HG03175 (cell line): ENCODE measurements around the gene SLC29A4.
"Not testable (repeated sequence)": the region's sequence is repeated elsewhere in the genome, so short reads cannot be mapped to it uniquely, and the experiment has no call there.

ENCODE experiments used
- ATAC-seq: cut with Tn5 transposase; IDR thresholded peaks from one replicate; pipeline ENCODE4 v1.9.1; 2021; ENCODE audit warnings: mild to moderate bottlenecking, moderate library complexity; ENCODE audit not compliant: unreplicated experiment

SLC29A4 gene

GRCh38 chr7:5320802-5321396, 38.2 kb downstream of the SLC29A4 start:
- no peak for ATAC-seq

- ATAC-seq = no peak
These were observed 40.1 kb downstream of the SLC29A4 start for GRCh38 chr7:5322621-5323410.

GRCh38 chr7:5323800-5324781, 41.3 kb downstream of the SLC29A4 start:
- ATAC-seq = not testable (repeated sequence)

DNA sequence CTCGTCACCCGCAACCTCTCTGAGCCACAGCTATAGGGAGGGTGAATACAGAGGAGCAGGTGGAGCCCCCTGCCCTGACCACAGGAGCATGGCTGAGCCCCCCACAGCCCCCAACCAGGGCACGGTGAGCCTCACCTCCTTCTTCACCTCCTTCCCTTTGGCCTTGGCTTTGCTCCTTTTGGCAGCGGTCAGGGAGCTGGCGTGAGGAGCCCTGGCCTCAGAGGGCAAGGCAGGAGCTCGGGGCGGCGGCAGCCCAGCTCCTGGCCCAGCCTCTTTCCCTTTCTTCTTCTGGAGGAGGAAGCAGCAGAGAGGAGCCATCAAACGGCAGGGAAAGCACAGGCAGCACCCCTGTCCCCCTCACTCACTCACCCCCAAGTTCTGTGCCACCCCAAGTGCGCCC, 42.2 kb downstream of the SLC29A4 start:
- no peak for ATAC-seq

DNA sequence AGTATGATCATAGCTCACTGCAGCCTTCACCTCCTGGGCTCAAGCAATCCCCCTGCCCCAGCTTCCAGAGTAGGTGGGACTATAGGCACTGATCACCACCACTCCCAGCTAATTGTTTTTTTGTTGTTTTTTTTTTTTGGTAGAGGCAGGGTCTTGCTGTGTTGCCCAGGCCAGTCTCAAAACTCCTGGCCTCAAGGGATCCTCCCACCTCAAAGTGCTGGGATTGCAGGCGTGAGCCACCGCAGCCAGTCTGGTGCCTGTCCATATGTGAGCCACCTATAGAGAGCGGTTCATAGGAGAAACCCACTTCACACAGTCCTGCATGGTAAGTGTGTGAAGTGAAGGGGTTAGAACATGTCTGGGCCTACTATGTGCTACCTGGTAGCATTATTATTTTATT, 47.5 kb downstream of the SLC29A4 start:
- no peak for ATAC-seq

DNA sequence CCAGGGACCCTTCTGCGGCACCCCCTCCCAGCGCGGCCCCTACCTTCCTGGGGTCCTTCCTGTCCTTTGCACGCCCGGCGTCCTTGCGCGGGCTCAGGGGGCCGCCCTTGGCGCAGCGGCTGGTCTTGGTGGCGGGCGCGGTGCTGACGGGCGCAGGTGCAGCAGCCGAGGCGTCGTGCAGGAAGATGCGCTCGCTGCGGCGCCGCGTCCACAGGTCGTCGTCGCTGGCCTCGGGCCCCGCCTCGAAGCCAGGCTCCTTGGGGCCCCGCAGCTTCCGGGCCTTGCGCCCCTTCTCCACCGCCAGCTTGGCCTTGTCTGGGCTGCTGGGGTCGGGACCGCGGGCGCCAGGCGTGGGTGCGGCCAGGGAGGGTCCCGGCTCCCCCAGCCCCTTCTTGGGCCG, 49.8 kb downstream of the SLC29A4 start:
- ATAC-seq = no peak

DNA sequence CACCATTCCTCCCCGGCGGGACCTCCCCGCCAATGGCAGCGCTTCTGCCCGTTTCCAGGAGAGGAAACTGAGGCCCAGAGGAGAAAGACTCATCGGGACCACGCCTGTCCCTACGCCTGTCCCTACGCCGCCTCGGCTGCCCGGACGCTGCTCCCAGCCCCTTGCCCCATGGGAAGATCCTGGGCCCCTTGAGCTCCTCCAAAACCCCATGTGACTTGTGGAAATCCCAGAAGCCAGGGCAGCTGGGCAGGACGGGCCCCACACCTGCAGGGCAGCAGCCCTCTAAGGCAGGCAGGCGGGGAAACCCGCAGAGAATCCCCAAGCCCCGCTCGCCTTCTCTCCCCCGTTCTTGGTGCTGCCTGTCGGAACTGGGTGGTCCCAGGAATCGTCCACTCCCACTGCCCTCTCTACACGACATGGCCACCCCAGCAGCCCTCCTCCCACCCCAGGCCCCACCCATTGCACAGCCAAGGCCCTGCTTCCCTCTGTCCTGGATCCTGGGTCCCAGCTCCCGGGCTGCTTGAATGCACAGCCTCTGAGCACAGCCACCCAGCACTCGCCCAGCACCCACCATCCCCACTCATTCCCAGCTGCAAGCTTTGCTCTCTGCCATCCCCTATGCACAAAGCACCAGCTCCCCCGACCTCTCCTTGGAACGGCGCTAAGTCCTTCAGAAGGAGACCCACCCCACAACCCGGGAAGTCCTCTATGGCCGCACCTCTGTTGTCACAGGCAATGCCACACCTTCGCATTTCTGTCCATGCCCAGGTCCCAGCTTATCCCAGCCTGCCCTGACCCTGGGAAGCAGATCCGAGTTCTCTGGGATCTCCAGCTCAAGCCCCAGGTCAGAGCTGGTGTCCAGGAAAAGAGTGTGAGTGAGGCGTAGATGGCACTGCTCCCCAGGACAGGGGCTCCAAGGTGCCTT, 50.6 kb downstream of the SLC29A4 start:
- ATAC-seq = no peak

DNA sequence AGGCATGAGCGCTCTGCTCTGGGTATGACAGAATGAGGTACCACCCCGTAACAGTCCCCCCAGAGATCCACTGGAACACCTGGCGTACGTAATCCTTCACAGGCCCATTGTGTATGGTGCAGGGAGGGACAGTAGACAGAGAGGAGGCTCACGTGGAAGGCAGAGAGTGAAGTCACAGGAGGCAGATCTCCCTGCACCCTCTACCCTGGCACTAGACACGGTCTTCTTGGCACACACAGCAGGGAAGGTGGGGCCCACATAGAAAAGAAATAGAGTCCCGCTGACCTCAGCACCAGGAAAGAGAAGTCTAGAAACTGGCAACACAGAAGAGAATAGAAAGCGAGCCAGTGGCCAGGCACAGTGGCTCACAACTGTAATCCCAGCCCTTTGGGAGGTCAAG, 51.9 kb downstream of the SLC29A4 start:
- ATAC-seq = no peak

DNA sequence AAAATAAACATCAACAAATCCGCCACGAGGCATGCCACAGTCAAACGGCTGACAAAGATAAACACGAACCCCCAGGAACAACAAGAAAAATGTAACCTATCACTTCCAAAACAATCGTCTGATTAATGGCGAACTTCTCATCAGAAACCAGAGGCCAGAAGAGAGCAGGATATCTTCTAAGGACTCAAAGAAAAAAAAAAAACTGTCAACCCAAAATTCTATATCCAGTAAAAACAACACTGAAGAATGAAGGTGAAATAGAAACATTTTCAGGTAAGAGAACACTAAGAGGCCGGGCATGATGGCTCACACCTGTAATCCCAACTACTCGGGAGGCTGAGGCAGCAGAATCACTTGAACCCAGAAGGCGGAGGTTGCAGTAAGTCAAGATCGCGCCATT, 54.3 kb downstream of the SLC29A4 start:
- ATAC-seq = no peak

- no peak for ATAC-seq
These were observed 57.2 kb downstream of the SLC29A4 start for GRCh38 chr7:5339955-5340354.

- no peak for ATAC-seq
These were observed 59.9 kb downstream of the SLC29A4 start for GRCh38 chr7:5342631-5343030.

- ATAC-seq = no peak
These were observed 61.1 kb downstream of the SLC29A4 start for GRCh38 chr7:5343884-5344283.

DNA sequence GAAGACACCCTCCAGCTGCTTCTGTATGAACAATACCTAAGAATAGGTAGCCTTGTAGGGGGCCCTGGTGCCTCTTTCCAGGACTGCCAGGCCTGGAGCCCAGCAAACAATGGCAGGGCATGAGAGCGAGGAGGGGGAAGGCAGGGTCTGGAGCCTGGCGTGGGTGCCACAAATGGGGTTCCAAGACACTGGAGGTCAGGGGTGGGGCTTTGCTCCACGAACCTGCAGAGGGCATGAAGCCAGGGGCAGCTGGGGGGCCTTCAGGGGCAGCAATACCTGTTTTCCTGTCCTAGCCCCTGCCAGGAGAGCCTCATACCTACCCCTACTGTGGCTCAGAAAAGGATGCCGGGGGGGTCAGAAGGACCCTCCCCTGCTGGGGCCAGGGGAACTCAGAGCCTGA, 61.6 kb downstream of the SLC29A4 start:
- ATAC-seq = no peak

GRCh38 chr7:5345171-5345570, 62.4 kb downstream of the SLC29A4 start:
- no peak for ATAC-seq

- no peak for ATAC-seq
These were observed 62.9 kb downstream of the SLC29A4 start for GRCh38 chr7:5345671-5346070.

DNA sequence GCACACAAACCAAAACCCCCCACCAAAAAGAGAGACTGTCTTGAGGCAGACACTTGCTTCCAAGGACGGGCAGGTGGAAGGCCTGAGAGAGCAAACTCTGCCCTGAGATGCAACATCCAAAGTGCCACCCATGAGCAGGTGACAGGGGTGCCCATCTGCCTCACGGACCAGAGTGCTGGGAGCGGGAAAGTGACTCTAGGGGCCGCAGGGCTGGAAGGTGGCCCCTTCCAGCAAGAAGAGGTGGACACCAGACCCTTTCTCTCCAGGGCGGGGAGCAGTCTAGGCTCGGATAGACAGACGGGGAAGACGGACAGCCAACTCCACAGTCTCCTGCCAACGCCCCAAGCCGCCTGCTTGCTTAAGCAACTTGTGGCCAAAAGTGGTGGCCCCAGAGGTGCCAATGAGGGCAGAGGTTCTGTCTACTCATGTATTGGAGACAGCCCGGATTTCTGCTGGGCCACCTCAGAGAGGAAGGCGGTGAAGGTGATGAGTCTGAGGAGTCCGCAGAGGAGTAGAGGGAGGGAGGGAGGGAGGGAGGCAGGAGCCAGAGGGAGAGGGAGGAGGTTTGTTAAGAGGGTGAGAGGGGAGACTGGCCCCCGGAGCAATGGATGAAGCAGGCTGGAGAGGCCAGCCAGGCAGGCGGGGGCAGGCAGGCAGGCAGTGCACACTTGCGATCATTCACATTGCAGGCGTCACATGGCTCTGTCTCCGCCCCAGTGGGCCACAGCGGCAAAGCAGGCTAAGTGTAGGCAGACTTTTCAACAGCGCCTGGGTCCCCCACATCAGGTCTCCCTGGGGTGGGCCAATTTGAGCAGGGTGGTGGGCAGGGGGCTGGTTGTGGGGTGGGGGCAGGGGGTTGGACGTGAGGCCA, 65.6 kb downstream of the SLC29A4 start:
- ATAC-seq = no peak

DNA sequence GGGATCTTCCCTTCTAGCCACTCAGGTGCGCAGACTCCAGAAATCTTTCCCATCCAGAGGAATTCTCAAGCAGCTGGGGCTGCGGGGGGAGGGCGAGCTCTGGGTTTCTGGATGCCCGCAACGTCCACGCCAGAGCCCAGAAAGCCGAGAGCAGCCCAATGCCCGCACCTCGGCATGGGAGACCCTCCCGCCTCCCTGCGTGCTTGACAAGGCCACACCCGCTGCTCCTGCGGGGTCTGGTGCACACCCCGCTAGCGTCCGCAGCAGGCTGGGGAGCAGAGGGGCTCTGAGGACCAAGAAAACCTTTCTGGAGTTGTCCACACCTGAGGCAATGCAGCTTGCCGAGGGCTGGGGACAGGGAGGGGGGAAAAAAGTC, 66.2 kb downstream of the SLC29A4 start:
- no peak for ATAC-seq

DNA sequence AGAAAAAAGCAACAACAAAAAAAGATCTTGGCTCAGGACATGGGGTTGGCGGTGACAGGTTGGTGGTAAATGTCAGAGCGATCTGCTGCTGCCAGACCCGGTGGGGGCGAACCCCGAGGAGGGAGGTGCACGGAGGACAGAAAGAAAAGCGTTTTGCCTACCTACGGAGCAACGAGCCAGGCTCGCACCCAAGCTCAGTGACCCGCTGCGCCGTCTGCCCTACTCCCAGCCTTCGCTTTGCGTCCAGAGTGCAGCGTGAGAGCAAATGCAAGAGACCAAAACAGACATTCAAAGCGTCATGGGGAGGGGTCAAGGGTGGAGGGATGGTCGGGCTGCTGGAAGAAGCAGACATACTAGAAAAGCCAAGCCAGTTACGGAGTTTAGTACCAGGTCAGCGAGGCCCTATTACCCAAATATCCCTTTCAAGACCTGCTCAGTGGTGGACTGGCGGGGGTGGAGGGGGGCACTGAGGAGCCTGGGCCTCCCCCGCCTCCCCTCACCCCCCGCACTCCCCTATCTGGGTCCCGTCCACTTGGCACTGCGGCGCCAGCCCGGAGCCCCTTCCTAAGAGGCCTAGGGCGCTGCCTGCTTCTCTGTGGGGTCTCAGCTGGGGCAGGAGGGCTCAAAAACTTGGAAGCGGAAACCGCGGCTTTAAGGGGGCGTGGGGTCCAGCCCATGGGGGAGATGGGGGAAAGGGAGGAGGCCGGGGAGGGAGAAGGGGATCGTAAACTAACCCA, 66.9 kb downstream of the SLC29A4 start:
- ATAC-seq = no peak

GRCh38 chr7:5350174-5350463, 67.4 kb downstream of the SLC29A4 start:
- no peak for ATAC-seq
